ENCODE measurements around the gene CTNNBL1.

DNA sequence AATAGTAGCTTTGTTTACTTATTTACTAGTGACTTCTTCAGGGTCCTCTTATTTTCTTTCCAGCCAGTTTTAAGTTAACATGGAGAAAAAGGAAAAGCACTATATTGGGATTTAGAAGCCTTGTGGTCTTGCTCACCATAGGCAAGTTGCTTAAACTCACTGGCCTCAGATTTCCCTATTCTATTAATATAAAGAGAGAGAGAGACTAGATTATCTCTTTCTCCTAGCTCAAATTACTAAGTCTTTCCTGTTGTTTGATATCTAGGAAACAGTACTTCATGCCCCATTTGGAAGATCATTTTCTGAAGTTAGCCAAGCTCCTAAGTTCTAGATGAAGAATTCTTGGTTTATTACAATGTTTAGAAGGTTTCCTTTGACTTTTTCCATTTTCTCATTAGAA lies 32.5 kb downstream of the CTNNBL1 start:
- TF ChIP-seq, protein P1, sequence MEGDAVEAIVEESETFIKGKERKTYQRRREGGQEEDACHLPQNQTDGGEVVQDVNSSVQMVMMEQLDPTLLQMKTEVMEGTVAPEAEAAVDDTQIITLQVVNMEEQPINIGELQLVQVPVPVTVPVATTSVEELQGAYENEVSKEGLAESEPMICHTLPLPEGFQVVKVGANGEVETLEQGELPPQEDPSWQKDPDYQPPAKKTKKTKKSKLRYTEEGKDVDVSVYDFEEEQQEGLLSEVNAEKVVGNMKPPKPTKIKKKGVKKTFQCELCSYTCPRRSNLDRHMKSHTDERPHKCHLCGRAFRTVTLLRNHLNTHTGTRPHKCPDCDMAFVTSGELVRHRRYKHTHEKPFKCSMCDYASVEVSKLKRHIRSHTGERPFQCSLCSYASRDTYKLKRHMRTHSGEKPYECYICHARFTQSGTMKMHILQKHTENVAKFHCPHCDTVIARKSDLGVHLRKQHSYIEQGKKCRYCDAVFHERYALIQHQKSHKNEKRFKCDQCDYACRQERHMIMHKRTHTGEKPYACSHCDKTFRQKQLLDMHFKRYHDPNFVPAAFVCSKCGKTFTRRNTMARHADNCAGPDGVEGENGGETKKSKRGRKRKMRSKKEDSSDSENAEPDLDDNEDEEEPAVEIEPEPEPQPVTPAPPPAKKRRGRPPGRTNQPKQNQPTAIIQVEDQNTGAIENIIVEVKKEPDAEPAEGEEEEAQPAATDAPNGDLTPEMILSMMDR (IDR thresholded peaks at IDR 0.05; ENCODE audit: extremely low read depth in 1 of 2, insufficient read depth in 1 of 2, low read depth in 1 of 2, low read length in 2 of 2) = no peak
- TF ChIP-seq POLR2AphosphoS5 (IDR thresholded peaks at IDR 0.05; ENCODE audit: insufficient read depth, low read depth, low read length) (no peak), GATA2 (IDR thresholded peaks at IDR 0.05; ENCODE audit: insufficient read depth, insufficient read length, low read depth, low read length) (no peak), JUN (IDR thresholded peaks at IDR 0.05; ENCODE audit: borderline replicate concordance, insufficient read depth, insufficient read length, low read depth) (no peak), POLR2A (IDR thresholded peaks at IDR 0.05; ENCODE audit: low read depth, low read length) (no peak), EZH2 (IDR thresholded peaks at IDR 0.05; ENCODE audit: borderline replicate concordance, low read depth, low read length, severe bottlenecking) (no peak), MYC (IDR thresholded peaks at IDR 0.05; ENCODE audit: low read depth, low read length) (no peak)
- TF ChIP-seq, protein P2, sequence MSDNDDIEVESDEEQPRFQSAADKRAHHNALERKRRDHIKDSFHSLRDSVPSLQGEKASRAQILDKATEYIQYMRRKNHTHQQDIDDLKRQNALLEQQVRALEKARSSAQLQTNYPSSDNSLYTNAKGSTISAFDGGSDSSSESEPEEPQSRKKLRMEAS (IDR thresholded peaks at IDR 0.05; ENCODE audit: insufficient read depth, insufficient read length) = no peak
